ENCODE measurements around the gene NOTUM.

The NOTUM gene

GRCh38 chr17:81932333-81932983 is 28.5 kb downstream of the NOTUM start:
- no peak for TF ChIP-seq CTCF (IDR thresholded peaks at IDR 0.05; ENCODE audit: low read length, missing control alignments)
- H3K4me3 ChIP-seq (replicated peaks; ENCODE audit: low read depth, low read length), result no peak overlapping the region
- no peak for DNase-seq (ENCODE audit: low read depth)

DNA sequence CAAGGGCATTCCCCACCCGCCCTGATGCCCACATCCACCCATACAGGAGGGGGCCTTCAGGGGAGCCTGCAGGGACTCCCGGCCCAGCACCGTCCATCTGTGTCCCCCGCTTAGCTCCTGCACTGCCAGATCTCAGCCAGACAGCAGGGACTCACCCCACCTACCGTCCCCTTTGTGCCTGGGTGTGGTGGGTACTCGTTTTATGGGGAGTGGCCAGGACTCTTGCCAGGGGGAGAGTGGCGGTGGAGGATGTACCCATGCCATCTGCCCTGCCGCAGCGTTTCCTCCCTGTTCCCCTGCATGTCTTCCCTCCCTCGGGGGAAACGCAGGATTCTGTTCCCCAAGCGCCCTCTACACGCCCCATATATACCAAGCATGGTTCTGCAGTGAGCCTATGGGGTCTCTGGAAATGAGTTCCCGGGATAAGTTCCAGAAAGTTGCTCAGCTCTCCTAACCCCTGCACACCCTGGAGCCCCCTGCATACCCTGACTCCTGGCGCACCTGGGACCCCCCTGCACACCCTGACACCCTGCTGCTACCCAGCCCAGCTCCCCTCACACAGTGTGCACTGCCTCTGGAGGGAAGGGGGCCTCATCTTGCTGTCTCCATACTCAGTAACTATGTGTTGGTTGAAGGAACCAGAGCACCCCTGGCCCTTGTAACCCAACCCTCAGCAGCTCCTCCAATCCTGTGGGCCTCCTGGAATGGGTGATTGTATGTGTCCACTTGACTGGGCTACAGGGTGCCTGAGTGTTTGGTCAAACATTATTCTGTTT is 29.2 kb downstream of the NOTUM start:
- no peak for DNase-seq (ENCODE audit: low read depth)
- H3K4me3 ChIP-seq (replicated peaks; ENCODE audit: low read depth, low read length), result no peak overlapping the region
- no peak for TF ChIP-seq CTCF (IDR thresholded peaks at IDR 0.05; ENCODE audit: low read length, missing control alignments)

- DNase-seq (ENCODE audit: low read depth), result no peak
- no peak for TF ChIP-seq CTCF (IDR thresholded peaks at IDR 0.05; ENCODE audit: low read length, missing control alignments)
- no peak overlapping the region for H3K4me3 ChIP-seq (replicated peaks; ENCODE audit: low read depth, low read length)
Observed at GRCh38 chr17:81931189-81931556, 29.8 kb downstream of the NOTUM start.

GRCh38 chr17:81930142-81931125 is 30.6 kb downstream of the NOTUM start:
- no peak for DNase-seq (ENCODE audit: low read depth)
- H3K4me3 ChIP-seq (replicated peaks; ENCODE audit: low read depth, low read length), result no peak overlapping the region
- no peak for TF ChIP-seq CTCF (IDR thresholded peaks at IDR 0.05; ENCODE audit: low read length, missing control alignments)

- no peak overlapping the region for H3K4me3 ChIP-seq (replicated peaks; ENCODE audit: low read depth, low read length)
- DNase-seq (ENCODE audit: low read depth), result no peak
- TF ChIP-seq CTCF (IDR thresholded peaks at IDR 0.05; ENCODE audit: low read length, missing control alignments), result no peak
Observed at GRCh38 chr17:81929253-81930141, 31.5 kb downstream of the NOTUM start.
